AG10803 (cell line): ENCODE results near the gene GRPEL2.

ENCODE experiments used
- DNase-seq: peaks from one replicate; pipeline ENCODE4 v3.0.0; 2010; ENCODE audit warnings: low read depth
- H3K4me3 ChIP-seq: 2 replicates; pipeline ENCODE4 v1.5.1; 2011; ENCODE audit warnings: mild to moderate bottlenecking, low read length, control low read depth
- CTCF ChIP-seq: conservative IDR thresholded peaks from 2 replicates; pipeline ENCODE4 v1.5.1; 2011; ENCODE audit warnings: mild to moderate bottlenecking, low read length, control low read depth, inconsistent platforms

GRPEL2 gene

GRCh38 chr5:149301049-149301743, 44.1 kb upstream of the GRPEL2 start:
- no peak for TF ChIP-seq CTCF
- no peak overlapping the region for H3K4me3 ChIP-seq
- DNase-seq = no peak

- DNase-seq = peak; percentile 70
- no peak for TF ChIP-seq CTCF
- H3K4me3 ChIP-seq = no peak overlapping the region
Observed at GRCh38 chr5:149301744-149302380, 43.4 kb upstream of the GRPEL2 start.

- H3K4me3 ChIP-seq = no peak overlapping the region
- DNase-seq = no peak
- TF ChIP-seq CTCF = no peak
Observed at GRCh38 chr5:149302641-149303040, 42.7 kb upstream of the GRPEL2 start.

GRCh38 chr5:149303210-149303609, 42.1 kb upstream of the GRPEL2 start:
- TF ChIP-seq CTCF = no peak
- DNase-seq = no peak
- H3K4me3 ChIP-seq = no peak overlapping the region

GRCh38 chr5:149304195-149305078, 40.9 kb upstream of the GRPEL2 start:
- DNase-seq = no peak
- TF ChIP-seq CTCF = no peak

GRCh38 chr5:149309354-149309753, 35.9 kb upstream of the GRPEL2 start:
- no peak for DNase-seq
- TF ChIP-seq CTCF = no peak
- H3K4me3 ChIP-seq = no peak overlapping the region

More at GRCh38 chr5:149304195-149305078, 40.9 kb upstream of the GRPEL2 start:
- no peak overlapping the region for H3K4me3 ChIP-seq
